HG02870 (cell line): ENCODE results near the gene GPR132.
"Not testable (repeated sequence)": the region's sequence is repeated elsewhere in the genome, so short reads cannot be mapped to it uniquely, and the experiment has no call there.

Source experiments
- ATAC-seq: cut with Tn5 transposase; IDR thresholded peaks from one replicate; pipeline ENCODE4 v1.9.1; 2021; ENCODE audit warnings: mild to moderate bottlenecking, moderate library complexity; ENCODE audit not compliant: unreplicated experiment

GPR132 gene

DNA sequence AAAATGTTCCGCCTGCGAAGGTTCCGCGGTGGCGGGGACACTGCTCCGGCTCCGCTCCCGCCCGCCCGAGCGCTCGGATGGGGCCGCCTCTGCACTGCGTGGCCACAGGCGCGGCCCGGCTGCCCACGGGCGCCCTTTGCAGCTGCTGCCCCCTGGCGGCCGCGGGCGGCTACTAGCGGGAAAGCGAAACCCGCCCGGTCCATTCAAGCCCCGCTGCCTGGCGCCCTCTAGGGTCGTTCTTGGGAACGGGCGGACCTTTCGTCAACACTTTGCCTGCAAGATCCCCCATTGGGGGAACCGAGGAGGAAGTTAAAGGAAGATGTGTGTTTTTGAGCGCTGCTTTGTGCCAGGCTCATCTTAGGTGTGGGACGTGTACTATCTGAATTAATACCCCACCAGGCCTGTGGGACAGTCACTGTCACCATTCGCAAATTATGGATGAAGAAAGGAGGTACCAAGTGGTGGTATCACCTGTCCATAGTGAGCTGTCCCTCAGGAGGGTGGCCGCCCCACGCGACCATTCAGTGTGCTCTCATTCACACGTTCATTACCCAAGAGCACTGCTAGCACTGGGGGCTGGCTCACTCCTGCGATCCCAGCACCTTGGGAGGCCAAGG is 19.4 kb downstream of the GPR132 start:
- ATAC-seq = peak; percentile 59

DNA sequence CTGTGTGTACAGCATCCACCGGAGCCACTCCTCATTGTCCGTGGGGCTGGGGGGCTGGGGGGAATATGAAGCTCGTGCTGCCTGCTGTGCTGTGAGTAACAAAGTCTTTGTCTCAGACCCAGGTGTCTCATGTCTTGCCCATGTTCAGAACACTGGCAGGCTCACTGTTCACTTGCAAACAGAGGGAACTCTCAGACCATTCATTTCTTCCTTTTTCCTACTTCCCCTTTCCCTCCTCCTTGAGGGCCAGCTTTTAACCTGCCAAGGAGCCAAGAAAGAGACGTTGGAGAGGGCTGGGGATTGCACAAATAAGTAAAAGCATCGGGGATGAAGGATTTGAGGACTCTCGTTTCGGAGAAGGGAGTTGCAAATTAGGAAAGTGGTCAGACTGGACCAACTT is 21.6 kb downstream of the GPR132 start:
- no peak for ATAC-seq

DNA sequence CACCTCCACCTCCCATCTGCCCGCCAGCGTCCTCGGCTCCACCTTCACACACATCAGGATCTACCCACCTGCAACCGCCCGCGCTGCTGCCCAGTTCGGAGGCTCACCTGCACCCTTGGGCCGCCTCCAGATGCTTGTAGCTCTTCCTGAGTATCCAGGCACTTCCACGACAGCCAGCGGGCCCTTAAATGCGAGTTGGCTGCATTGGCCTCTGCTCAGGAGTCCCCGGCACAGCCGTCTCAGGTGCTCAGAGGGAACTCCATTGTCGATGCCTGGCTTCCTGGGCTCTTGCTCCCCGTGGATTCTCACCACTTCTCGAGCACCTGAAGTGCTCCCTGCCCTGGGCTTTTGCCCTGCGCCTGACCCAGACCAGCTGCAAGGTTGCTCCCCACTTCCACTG is 22.4 kb downstream of the GPR132 start:
- no peak for ATAC-seq

DNA sequence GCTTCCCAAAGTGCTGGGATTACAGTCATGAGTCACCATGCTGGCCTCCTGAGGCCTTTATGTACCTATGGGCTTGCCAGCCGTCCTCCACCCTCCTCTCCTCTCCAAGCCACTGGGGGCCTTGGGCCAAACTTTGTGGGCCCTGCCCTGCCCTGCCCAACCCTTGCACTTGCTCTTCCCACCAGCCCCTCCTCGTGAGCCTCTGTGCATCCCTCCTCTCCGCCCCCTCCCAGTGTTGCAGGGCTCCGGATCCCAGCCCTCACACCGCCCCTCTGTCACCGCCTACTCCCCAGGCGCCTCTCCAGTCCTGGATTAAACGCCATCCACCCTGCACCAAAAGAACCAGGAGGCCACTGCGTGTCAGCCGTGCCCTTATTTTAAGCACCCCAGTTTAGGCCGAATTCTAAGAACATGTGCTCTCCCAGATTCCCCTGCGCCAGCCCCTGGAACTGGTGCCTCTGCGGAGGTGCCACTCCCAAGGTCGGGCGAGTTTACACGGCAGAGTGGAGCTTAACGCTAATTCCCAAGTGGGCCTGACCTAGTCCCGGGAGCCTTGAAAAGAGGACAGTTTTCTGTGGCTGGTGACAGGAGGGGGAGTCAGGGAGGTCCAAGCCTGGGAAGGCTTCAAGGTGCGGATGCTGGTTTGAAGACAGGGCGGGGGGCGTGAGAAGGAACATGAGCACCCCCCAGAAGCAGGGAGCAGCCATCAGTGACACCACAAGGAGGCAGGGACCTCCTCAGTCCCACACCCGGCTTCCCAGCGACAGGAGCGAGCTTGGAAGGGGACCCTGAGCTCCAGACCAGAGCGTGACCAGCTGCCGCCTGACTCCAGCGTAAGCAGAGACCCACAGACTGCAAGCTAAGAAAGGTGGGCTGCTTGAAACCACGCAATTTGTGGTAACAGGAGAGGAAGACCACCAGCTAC is 23.1 kb downstream of the GPR132 start:
- ATAC-seq = no peak

DNA sequence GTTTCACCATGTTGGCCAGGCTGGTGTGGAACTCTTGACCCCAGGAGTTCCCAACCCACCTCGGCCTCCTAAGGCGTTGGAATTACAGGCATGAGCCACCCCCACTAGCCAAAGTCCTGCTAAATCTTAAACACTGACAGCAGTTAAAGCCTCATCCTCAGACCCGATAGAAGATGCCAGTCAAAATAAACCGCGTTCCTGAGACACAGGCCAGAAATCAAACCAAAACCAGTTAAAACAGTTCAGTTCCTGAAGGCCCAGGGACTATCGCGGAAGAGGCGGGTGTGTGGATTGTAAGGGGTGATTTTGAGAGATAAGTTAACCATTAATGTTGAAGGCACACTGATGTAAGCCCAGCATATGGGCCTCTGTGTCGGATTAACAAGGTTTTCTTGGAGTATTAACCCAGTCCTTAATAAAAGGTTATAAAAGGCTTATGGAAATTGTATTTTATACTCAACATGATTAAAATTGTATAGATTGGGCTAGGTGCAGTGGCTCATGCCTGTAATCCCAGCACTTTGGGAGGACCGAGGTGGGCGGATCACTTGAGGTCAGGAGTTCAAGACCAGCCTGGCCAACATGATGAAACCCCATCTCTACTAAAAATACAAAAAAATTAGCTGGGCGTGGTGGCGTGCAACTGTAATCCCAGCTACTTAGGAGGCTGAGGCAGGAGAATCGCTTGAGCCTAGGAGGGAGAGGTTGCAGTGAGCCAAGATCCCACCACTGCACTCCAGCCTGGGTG is 25.6 kb downstream of the GPR132 start:
- ATAC-seq = no peak

DNA sequence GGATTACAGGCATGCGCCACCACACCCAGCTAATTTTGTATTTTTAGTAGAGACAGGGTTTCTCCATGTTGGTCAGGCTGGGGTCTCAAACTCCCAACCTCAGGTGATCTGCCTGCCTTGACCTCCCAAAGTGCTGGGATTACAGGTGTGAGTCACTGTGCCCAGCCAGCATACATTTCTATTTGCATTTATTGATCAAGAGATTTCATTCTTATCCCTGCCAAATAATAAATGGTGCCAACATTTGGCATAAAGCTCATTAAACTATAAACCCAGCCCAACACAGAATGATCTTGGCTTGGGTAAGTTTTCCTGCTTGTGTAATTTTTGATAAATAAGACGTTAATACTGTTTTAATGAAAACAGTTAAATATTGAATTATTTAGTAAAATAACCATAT is 29.6 kb downstream of the GPR132 start:
- not testable (repeated sequence) for ATAC-seq

DNA sequence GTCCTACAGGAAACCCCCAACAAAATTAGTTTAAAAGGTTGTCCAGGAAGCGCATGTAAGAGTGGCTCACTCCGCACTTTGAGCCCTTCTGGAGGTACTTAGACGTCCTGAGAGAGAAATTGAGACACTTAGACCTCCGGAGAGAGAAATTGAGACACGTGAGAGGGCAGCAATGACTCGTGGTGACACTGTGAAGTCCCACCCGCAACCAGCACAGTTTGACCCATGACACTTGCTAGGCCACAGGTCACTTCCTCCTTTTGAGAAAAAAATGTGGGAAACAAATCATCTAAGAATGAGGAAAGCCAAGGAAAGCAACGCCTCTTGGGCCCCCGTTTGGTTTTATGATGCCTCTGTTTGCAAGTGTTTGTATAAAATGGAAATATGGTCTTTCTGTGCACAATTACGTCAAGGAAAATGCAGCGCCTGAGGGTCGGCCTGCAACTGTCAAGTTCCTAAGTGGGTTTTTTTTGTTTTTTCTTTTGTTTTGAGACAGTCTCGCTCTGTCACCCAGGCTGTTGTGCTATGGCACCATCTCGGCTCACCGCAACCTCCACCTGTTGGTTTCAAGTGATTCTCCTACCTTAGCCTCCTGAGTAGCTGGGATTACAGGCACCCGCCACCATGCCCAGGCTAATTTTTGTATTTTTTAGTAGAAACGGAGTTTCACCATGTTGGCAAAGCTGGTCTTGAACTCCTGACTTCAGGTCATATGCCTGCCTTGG is 30.8 kb downstream of the GPR132 start:
- ATAC-seq = no peak

DNA sequence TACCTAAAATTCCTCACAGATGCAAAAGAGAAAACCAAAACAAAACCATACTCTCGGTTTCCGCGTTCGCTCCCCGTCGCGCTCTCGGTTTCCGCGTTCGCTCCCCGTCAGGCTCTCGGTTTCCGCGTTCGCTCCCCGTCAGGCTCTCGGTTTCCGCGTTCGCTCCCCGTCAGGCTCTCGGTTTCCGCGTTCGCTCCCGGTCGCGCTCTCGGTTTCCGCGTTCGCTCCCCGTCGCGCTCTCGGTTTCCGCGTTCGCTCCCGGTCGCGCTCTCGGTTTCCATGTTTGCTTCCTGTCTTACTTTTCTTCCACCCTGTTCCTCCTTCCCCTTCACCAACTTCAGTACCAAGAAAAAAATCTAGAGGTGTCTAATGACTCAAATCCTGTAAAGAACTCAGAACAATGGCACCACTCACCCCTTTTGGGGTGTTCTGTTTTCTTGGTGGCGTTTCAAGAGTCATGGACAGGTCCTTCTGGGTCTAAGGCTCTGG is 31.8 kb downstream of the GPR132 start:
- not testable (repeated sequence) for ATAC-seq

DNA sequence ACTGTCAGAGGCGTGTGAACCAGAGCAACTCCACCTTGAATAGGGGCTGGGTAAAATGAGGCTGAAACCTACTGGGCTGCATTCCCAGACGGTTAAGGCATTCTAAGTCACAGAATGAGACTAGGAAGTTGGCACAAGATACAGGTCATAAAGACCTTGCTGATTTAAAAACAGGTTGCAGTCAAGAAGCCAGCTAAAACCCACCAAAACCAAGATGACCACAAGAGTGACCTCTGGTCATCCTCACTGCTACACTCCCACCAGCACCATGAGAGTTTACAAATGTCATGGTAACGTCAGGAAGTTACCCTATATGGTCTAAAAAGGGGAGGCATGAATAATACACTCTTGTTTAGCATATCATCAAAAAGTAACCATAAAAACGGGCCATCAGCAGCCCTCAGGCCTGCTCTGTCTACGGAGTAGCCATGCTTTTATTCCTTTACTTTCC is 32.8 kb downstream of the GPR132 start:
- not testable (repeated sequence) for ATAC-seq

DNA sequence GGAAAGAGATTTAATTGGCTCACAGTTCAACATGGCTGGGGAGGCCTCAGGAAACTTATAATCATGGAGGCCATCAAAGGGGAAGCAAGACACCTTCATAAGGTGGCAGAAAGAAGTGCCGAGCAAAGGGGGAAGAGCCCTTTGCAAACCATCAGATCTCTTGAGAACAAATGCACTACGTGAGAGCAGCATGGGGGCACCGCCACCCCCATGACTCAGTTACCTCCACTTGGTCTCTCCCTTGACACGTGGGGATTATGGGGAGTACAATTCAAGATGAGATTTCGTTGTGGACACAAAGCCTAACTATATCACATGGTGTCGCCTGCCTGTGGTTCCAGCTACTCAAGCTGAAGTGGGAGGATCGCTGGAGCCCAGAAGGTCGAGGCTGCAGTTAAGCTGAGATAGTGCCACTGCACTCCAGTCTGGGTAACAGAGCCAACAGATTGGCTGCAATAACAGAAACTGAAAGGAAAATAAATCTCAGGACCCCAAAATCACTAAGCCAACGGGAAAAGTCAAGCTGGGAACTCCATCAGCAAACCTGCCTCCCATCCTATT is 34.3 kb downstream of the GPR132 start:
- no peak for ATAC-seq

DNA sequence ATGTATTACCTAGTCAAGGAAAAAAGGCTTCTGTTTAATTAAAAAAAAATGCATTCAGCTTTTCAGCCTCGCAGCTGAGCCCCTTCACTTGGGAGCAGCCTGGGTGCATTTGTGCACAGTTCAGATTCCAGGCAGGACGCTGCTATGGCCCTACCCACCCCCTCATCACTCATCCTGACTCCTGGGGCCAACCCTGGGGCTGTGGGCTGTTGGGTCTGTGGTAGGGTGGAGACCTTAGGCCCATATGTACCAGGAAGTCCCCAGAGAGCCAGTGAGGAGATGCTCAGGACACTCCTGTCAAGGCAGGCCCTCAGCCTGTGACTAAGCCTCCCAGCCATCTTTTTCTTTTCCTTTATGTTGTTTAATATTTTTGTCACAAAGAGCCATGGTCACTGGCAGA is 35.0 kb downstream of the GPR132 start:
- no peak for ATAC-seq

DNA sequence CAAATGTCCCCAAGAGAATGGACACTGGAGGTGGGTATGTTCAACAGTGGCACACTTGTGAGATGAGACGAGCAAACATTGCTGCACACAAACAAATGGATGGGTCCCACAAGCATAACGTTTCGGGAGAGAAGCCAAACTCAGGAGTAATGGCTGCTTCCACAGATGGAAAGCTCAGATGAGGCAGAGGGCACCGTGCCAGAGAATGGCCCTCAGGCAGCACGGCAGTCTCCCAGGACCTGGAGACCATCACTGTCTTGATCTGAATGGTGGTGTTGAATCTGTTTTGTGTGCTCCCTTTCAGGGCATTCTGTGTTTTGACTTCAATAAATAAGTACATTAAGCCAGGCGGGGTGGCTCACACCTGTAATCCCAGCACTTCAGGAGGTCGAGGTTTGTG is 35.8 kb downstream of the GPR132 start:
- no peak for ATAC-seq

DNA sequence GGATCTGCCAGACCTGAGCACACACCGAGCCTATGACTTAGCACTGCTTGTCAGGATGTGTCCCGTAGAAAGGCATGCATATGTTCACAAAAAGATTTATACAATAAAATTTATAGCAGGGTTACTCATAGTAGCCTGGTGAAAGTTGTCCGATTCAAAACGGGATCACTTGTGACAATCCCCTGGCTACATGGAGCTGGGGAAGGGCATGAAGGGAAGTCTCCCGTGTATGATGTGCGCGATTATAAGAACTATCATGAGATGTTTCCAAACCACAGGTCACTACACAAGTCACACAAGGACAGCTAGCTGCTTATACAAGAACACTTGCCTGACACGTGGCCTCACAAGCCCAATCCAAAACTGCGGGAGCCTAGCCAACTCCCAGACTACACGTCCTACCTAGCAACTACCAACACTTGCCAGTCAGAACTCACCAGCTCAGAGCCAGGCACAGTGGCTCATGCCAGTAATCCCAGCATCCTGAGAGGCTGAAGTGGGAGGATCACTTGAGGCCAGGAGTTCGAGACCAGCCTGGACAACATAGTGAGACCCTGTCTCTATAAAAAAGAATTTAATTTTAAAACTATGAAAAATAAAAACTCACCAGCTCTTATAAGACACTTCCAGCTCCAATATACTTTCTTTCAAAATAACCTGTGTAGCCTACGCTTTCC is 36.8 kb downstream of the GPR132 start:
- no peak for ATAC-seq

DNA sequence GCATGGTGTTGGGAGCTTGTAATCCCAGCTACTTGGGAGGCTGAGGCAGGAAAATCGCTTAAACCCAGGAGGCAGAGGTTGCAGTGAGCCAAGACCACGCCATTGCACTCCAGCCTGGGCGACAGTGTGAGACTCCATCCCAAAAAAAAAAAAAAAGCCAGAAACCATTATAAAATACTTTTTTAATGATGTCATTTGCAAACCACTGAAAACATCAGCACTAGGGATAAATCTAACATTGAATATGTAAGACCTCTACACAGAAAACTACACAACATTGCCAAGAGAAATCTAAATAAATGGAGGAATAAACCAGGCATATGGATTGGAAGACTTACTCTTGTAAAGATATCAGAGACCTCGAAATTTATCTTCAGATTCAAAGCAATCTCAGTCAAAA is 37.5 kb downstream of the GPR132 start:
- ATAC-seq = not testable (repeated sequence)

DNA sequence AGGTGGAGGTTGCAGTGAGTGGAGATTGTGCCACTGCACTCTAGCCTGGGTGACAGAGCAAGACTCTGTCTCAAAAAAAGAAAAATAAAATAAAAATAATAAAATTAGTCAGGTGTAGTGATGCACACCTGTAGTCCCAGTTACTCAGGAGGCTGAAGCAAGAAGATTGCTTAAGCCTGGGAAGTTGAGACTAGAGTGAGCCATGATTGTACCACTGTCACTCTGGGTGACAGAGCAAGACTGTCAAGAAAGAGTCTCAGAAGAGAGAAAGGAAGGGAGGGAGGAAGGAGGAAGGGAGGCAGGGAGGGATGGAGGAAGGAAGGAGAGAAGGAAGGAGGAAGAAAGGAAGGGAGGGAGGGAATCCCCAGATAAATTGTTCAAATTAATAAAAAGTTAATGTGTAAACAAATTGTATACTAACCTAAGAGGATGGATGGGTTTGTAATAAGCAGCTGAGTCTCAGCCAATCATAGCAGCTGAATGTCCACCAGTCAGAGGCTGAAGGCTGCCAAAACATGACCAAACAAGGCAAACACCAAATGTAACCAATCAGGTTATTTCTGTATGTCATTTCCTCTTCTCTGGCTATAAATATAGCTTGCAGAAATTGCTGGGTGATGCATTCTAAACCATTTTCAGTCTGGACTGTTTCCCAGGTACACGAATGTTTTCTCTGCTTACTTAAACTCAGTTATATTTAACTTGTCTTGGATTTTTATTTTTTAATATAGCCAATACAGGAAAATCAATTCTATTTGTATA is 38.2 kb downstream of the GPR132 start:
- ATAC-seq = no peak

DNA sequence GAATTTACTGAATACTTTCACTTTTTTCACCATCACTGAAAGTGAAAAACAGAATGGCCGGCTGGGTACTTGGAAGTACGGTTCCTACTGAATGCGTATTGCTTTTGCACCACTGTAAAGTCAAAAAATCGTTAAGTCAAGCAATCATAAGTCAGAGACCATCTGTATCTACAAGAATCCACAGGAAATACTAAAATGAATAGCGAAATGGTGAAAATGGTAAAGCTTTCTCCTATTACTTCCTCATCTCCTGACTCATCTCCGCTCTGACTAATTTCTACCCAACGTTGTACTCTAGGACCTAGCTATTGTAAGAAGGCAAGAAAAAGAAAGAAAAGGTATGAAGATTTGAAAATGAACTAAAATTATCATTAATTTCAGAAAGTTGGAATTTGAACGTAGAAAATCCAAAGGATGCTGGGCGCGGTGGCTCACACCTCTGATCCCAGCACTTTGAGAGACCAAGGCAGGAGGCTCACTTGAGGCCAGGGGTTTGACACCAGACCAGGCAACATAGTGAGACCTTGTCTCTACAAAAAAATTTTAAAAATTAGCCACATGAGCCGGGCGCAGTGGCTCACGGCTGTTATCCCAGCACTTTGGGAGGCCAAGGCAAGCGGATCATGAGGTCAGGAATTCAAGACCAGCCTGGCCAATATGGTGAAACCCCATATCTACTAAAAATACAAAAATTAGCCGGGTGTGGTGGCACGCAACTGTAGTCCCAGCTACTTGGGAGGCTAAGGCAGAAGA is 39.0 kb downstream of the GPR132 start:
- ATAC-seq = peak; percentile 37

DNA sequence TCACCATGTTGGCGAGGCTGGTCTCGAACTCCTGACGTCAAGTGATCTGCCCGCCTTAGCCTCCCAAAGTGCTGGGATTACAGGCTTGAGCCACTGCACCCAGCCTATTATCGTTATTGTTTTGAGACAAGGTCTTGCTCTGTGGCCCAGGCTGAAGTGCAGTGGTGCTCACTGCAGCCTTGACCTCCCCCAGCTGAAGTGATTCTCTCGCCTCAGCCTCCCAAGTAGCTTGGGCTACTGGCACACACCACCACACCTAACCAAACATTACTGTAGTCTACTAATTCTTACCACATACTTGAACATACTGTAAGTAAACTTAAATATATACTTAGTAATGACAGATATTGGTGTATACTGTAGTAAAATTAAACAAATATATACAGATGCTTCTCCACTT is 39.8 kb downstream of the GPR132 start:
- ATAC-seq = no peak

DNA sequence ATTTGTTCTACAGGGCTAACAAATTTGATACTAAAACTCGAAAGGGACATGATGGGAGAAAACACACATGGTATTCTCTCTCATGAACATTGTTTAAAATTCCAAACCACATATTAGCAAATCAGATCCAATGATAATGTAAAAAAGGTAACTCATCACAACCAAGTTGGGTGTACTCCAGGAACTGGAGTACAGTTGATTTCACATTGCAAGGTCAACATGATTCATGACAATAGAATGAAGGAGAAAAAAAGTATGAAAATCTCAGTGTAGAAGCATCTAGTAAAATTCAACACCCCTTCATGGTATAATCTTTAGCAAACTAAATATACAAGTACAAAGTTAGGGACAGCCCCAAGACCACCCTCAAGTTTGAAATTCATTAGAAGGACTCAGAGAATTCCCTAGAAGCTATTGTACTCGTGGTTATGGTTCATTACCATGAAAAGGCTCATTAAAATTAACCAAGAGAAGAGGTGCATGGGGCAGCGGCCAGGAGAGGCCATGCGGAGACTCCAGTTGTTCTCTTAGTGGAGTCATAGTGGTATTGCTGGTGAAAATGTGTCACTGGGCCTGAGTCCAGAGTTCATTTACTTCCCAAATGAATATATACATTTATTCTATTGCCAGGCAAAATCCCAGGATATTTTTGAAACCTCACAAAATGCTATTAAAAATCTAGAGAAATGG is 41.3 kb downstream of the GPR132 start:
- no peak for ATAC-seq
